GM18502 (cell line): ENCODE data around the gene B3GALT5.

Source experiments
- ATAC-seq: cut with Tn5 transposase; IDR thresholded peaks from one replicate; pipeline ENCODE4 v1.9.1; 2021; ENCODE audit warnings: mild to moderate bottlenecking; ENCODE audit not compliant: unreplicated experiment, poor library complexity

The B3GALT5 gene

DNA sequence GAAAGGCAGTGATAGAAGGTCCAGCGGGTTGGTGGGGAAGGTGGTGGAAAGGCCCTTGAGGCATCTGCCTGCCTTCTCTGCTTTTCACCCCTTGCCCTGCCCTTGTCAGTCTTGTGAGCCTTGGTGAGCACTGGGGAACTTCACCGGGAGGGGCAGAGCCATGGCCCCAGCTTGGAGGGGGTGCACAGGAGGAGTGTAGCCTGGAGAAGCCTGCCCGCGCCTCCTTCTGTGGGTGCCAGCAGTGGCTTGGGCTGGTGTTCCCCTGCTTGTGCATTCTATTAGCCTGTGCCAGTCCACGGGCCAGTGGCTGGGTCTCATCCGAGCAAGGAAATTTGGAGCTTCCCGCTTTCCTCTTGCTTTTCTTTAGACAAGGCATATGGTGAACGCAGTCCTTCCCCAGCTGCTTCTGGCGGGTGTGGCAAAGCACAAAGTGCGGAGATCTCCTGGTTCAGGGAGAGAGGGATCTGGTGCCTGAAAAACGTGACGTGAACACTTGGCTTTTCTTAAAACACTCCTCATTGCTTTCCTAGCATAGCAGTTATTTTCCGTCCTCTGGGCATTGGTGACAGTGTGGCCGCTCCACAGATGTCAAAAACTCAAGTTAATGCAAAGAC, 10.6 kb upstream of the B3GALT5 start:
- no peak for ATAC-seq

DNA sequence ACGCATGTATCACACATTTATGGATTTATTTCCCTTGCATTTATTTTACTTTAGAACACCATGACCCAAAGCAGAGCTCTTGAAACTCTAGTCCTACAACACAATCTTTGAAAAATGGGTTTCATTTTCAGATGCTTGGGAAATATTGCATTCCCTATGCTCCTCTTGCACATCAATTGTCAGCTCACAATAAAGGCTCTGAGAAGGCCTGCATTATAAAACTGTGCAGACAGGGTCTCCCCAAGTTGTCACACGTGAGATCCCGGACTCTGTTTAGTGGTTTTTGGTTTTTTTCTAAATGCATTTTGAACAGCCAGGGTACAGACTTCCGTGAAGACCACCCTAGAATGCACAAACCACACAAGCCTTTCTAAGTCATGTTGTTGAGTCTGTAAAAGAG, 9.9 kb upstream of the B3GALT5 start:
- ATAC-seq: no peak

DNA sequence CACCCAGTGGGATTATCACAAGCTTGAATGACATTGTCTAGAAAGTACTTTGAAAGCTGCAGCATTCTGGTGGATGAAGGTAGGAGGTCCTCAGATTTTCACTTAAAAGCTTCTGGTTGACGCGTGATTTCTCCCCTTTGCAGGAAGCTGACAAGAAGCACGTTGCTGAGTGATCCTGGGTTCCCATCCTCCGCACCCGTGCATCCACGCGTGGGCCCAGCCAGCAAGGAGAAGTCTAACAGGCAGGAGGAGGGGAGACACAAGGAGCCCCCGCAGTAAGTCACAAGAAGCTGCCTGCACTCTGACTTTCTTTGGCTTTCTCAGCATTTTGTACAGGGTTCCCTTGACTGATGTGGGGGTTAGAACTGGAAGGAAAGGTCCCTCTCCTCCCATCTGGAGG, 7.8 kb upstream of the B3GALT5 start:
- ATAC-seq: no peak

DNA sequence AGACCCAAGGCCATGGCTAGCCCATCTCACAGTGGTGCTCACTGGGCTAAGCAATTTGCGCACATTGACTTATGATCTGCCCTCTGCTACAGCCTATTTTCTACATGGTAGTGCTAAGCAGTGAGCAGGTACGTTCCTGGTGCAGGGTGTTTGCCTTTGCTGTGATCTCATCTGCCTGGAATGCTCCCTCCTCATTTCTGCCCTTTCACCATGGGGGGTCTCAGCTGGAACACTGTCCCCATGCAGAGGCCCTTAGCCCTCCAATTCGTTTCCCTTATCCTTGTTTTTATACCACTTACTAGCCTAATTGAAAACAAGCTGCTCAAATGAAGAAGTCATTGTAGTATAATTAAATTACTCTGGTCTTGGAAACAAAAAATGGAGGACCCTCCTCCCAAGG, 2.0 kb upstream of the B3GALT5 start:
- no peak for ATAC-seq

DNA sequence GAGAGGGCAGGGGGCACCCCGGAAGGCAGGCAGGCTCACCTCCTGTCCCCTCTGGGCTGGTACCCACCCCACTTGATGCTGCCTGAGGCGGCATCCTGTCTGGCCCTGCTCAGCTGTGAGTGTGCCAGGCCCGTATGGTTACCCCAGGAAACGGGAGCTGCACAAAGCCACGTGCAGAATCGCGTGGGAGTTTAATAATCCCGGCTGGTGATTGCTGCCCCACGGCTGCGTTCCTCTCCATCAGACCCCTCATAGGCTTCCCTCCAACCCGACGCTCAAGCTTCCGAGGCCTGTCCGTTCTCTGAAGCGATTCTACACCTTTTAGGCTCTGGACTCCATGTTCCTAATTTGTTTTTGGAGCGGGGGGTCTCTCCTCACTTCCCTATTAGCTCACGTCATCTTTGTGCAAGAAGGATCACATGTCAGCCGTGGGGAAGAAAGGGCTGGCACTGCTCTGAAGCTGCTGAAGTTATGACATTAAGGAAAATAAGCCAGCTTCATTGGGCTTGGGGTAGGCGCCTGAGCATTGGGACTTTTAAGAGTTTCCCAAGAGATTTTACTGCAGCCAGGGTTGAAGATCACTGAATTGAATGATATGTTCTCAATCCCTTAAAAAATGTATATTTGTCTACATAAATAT, 1.1 kb upstream of the B3GALT5 start:
- ATAC-seq: no peak

DNA sequence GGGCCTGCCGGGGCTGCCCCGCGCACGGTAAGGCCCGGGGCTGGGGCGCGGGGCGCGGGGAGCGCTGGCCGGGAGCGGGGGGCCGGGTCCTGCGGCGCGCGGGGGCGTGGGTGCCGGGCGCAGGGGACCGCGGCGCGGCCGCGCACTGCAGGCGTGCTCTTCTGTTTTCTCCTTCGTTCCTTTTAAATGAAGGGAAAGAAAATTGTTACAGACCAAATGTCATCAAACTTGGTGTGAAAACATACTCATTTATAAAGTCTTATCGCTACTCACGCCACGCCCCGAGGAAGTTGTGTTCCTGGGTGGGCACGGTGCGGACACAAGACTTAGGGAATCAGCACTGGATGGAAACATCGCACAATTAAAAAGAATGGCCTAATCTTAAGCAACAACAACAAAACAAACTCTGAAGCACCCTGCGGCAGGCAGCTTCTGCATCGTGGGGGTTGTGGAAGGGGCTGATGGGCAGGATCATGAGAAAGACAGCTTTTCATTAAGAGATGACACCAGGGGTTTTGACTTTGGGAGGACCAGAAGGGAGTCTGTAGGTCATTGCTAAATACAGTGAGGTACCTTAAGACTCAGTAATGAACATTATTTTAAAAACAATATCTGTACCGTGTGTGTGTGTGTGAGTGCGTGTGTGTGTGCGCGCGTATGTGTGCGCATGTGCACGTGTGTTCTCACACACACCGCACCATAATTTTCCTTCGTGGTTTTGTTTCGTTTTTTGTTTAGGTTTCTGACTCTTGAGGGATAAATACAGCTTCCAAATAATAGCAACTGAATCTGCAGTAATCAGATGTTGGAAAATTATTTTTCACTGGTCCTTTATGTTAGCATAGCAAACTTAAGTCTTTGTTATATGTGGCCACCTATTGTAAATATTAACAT, 548 bp downstream of the B3GALT5 start:
- ATAC-seq: no peak

DNA sequence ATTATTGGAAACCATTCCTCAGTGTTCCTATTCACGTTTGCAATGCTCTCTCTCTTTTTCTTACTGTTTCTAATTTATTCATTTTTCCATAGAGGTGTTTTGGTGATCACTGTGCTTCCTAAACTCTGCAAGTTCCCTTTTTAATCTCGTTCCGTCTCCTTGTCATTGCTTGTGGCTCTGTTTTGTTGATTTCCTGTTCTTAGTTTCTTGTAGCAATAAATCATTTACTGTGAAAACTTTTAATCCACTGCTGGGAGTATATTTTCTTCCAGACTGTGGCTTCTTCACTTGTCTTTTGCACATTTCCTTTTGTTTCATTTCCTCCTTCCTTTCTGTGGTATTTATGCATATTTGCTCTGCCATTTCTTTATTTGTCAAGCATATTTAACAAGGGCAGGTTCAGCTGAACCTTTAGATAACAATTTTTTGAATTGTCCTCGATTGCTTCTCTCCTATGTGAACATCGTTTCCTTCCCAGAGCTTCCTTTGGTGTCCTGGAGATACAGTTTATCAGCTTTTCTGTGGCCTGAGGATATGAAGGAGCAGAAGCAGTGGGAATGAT, 3.6 kb downstream of the B3GALT5 start:
- no peak for ATAC-seq

DNA sequence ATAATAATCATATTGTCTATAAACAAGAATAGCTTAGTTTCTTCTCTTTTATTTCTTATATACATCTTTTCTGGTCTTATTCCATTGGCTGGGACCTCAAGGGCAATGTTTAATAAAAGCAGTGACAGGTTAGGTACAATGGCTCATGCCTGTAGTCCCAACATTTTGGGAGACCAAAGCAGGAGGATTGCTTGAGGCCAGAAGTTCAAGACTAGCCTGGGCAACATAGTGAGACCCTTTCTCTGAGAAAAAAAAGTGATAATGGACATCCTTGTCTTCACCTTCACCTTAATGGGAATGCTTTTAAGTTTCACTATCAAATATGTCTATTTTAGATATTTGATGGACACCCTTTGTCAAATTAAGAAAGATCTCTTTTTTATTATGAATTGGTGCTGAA, 8.1 kb downstream of the B3GALT5 start:
- ATAC-seq: no peak

DNA sequence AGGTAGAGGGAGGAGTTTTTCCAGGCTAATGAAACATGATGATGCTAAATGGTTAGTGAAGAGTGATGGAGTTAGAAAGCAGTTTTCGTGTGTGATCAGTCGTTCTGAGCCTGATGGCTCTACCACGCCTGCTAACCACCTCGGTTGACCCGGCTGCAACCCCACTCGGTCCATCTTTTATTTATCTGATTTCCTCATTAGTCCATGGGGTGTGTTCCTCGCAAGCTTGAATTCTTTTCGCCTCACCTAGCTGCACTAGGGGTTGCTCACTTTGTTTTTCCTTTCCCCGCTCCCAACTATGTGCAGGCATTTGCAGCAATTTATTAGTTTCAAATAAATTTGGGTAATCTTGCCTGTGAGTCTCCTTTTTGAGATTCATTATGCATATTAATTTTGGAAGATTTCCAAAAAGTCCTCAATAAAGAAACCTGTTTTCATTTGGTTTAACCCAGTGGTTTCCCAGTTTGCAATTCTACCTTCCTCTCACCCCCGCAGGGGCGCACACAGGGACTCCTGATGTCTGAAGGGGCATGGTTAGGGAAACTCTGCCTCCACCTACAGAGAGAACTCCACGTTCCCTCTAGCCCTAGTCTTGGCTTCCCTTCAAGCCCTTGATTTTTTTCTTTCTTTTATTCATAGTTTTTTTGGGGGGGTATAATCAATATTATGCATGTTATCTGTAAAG, 12.6 kb downstream of the B3GALT5 start:
- ATAC-seq: no peak

DNA sequence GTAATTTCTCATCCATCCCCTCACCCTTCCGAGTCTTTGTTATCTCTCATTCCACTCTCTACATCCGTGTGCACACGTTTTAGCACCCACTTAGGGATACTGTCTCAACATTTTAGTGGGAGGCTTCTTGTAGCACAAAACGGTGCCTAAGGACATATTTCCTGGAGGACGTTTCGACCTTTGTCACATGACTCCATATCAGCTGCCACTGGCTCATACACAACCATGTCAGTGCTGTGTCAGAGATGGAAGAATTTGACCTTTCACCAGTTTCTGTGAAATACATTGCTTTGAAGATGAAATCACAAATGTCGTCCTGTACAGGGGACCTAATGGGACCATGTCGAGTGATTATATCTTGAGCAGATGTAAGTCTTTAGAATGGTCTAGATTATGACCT, 15.6 kb downstream of the B3GALT5 start:
- no peak for ATAC-seq

DNA sequence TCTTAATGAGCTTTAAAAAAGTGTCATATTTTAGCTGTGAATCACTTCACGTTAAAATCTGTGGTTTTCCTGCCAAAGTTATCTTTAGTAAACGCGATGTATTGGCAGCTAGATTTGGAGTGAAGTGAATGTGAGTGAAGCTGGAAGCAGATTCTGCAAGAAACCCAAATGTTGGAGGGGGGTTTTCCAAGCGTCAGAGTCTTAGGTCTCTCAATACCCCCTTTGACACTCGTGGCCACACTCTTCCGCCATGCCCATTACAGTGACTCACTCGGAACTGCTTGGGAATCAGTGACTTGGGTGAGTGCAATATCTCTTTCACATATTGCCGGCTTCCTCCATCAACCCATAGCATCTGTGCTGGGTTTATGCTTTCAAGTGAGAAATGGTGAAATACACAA, 17.5 kb downstream of the B3GALT5 start:
- no peak for ATAC-seq

DNA sequence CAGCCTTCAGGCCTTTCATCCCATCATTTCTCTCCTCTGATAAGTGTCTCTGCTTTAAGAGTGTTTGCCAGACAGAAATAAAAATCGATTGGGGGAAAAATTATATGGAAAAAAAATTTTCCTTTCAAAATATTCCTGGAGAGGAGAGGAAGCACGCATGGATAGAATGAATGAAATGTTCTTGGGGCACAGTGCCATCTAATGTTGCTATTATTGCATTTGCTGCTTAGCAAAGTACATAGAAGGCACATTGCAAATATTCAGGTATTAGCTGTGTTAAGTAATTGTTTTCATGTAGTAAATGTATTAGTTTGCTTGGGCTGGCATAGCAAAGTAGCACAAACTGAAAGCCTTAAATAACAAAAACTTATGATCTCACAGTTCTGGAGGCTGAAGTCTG, 18.1 kb downstream of the B3GALT5 start:
- ATAC-seq: no peak

DNA sequence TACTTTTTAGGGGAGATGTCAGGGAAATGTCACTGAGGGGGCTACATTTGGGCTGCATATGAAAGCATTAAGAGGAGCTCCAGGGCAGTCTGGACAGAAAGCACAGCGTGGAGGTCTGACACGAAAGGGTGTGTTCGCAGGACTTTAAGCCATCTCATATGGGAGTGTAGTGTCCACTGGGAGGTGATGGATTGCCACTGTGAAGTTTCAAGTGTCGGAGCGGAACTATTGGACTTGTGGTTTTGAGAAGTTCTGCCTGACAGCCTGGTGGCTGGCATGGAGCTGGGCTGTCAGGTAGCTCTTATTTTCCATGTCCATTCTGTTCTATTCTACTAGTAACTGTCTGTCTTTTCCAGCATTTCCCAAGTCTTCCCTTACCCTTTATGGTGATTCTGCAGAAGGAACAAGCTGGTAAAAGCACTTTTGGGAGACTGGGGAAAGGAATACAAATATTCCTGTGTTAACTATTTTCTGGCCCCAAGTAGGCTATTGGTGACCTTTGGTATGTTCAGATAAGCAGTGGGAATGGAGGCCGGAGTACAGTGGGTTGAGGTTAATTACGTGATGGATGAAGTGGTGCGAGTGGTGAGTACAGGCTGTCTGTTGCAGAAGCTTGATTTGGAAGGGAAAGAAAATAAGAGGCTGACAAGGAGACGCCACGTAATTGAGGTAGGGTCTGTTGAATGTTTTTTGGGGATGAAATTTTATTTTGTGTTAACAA, 19.3 kb downstream of the B3GALT5 start:
- no peak for ATAC-seq

DNA sequence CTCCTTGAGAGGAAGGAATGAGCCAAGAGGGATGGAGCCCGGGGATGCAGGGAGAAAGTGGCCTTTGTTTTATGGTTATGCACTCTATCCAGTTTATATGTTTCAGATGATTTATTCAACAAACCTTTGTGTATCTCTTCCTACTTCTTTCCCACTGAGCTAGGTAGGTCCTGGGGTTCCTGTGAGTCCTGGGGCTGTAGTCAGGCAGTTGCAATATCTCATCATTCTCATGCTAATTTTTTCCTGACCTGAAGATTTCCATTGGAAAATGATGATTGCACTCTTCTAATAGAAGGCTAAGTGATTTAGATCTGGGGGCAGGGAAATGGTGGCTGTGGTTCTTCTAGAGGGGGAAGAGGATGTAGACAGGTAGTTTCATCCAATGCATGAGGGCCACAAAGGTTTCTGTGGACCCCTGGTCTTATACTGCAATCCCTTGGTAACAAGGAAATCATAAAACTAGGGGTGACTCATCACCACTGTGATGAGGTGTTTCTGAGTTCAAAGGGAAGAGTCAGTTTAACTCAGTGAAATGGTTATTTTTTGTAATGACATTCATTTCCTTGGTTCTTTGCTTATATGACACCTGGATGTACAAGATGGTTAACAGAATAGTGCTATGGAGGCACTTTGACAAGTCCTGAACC, 20.2 kb downstream of the B3GALT5 start:
- no peak for ATAC-seq

DNA sequence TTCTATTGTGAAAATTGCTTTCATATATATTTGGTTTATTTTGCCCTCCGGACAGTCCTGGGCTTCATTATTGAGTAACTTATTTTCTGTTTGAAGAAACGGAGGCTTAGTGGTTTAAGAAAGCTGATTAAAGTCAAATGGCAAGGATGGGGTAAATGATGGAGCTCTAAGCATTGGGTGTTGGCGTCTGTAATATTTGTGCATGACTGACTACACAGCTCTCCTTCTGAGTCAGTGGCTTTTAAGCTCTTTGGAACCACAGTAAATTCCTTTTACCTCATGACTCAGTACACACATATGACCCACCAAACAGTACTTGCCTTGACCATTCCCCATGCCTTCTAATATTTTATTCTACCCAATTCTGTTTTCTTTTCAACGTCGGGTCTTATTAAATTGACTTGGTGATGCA, 21.0 kb downstream of the B3GALT5 start:
- ATAC-seq: no peak

DNA sequence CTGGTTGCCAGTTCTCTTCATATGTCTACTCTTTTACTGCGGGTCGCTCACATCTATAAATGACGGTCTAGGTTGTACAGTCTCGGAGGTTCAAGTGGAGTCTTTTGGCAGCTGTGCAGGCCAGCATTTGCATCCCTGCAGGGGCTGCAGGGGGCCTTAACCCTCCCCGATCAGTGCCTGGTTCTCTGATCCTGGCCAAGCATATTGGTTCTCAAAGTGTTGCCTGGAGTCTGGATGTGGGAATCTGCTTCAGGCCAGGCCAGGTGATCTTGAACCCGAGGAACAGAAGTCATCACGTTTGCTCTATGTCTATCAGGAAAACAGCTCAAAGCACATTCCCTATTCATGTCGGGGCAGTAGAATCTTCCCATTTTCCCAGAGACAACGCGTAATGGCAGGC, 21.8 kb downstream of the B3GALT5 start:
- ATAC-seq: no peak

DNA sequence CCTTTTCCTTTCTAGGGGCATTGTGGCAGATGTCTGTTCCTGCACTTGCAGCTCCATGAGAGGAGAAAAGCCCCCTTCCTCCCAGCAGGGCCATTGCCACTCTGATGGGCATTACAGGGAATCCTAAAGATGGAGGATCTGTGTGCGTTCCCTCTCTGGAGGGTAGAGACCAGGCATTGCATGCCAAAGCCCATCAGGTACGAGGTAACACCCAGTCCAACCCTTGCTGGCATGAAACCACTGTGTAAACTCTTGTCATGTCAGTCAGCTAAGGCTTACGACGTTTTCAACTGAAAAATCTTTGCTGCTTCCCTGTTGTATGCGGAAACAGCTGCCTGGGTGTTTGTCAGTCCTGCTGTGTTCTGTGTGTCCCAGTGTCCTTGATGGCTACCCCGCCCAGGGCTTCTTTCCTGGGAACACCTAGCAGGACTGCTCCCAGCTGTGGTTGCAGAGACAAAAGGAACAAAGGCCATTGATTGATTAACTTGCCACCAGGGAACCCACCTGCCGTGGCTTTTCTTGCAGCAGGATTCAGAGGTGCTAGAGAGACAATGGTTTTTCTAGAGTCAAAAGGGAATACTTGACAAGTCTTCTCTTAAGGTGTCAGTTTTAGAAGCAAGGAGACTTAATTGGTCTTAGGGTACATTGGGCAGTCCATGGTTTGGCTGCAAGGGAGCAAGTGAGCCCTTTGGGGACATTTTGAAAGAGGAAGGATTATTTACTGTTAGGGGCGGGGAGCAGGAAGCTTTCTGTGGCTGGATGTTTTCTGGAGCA, 24.6 kb downstream of the B3GALT5 start:
- ATAC-seq: no peak

DNA sequence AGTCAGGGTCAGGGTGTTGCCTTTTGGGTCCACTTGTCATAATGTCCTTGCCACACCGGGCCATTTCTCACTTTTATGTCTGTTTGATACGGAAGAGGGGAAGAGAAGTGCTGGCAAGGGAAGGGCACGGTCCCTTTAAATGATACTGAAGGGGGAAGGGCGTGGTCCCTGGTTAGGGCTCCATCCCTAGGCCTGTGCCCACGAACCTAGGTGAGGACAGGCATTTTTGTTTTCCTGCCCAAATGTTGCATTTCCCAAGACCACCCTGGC, 25.2 kb downstream of the B3GALT5 start:
- ATAC-seq: no peak

DNA sequence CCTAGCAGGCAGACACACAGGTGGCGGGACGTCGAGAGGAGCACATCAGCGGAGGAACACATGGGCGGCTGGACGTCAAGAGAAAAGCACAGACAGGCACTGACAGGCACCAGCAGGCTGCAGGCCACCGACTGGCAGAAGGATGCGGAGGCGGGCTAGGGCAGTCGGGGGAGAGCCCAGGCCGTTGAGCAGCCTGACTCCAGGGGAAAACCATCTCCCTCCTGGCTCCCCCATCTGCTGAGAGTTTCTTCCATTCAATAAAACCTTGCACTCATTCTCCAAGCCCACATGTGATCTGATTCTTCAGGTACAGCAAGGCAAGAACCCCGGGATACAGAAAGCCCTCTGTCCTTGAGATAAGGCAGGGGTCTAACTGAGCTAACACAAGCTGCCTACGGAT, 25.5 kb downstream of the B3GALT5 start:
- no peak for ATAC-seq
